Right atrium auricular region (tissue), 2 donors: ENCODE results near the gene PLCL2. TPM values are rescaled to one million over a fixed set of nuclear protein-coding genes. Genes with fewer than 3 reads are reported as not detected.

Experiments
- DNase-seq: peaks from one replicate; pipeline ENCODE4 v3.0.0-alpha.2; 2019; ENCODE audit warnings: low spot score
- H3K27ac ChIP-seq, 2 donors: fragments of 200-600 bp; sonication (generic); 1 replicate in 1 of 2; 2 replicates in 1 of 2; pipeline ENCODE4 v1.5.1; 2016 to 2019
- H3K27me3 ChIP-seq, 2 donors: fragments of 200-600 bp; sonication (generic); one replicate each; pipeline versions ENCODE4 v1.5.1 to v1.6.0; 2017 to 2019
- H3K36me3 ChIP-seq: fragments of 200-600 bp; sonication (generic); one replicate; pipeline ENCODE4 v1.5.1; 2016
- H3K4me1 ChIP-seq, 2 donors: fragments of 200-600 bp; sonication (generic); one replicate each; pipeline versions ENCODE4 v1.5.1 to v1.6.0; 2017 to 2019
- H3K4me3 ChIP-seq, 2 donors: fragments of 200-600 bp; sonication (generic); 1 replicate in 1 of 2; 2 replicates in 1 of 2; pipeline ENCODE4 v1.5.1; 2017 to 2019; ENCODE audit warnings: mild to moderate bottlenecking in 1 of 2, moderate library complexity in 1 of 2
- H3K9me3 ChIP-seq, 2 donors: fragments of 200-600 bp; sonication (generic); one replicate each; pipeline ENCODE4 v1.5.1; 2019
- total RNA-seq, 2 donors: library from RNA; depleted of rRNA; stranded (reverse); fragments of >200 nt; gene quantifications; one replicate each; pipeline ENCODE4 v1.1.0, GENCODE V29; 2016
- TF ChIP-seq, protein P1 (sequence below), 2 donors: fragments of 200-600 bp; sonication (generic); IDR thresholded peaks; one replicate each; pipeline ENCODE4 v1.5.1; 2019; ENCODE audit warnings: antibody characterized with exemption in 2 of 2

PLCL2 gene
- total RNA-seq, 2 donors from 2014 or later, result 32.4 to 35.2 TPM

DNA sequence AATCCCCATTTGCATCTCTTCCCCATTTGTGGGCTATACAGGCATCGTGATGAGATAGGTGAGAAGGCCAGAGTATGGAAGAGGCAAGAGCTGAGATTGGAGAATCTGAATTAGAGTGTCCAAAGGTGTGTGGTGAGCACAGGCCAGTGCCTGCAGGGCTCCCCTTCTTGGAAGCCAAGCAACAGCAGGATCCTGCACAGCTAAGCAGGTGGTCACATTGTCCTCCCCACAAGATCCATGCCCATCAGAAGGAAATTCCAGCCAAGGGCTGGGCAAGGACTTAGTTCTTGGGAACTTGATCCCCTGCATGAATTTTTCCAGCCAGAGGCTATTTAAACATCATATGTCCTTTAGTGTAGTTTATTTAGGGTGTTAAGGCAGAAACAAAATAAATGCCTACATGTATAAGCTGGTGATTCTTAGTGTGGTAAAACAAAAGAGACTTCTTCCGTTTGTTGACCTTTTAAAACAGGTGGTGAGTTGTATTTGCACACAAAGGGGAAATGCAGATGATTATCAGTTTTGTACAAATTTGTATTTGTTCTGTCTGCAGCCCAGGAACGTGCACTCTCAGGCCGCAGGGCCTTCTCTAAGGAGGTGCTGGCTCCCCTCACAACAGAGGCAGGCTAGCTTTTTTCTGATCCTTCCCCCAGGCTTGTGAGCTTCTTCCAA is 110.2 kb downstream of the PLCL2 start:
- TF ChIP-seq, protein P1, sequence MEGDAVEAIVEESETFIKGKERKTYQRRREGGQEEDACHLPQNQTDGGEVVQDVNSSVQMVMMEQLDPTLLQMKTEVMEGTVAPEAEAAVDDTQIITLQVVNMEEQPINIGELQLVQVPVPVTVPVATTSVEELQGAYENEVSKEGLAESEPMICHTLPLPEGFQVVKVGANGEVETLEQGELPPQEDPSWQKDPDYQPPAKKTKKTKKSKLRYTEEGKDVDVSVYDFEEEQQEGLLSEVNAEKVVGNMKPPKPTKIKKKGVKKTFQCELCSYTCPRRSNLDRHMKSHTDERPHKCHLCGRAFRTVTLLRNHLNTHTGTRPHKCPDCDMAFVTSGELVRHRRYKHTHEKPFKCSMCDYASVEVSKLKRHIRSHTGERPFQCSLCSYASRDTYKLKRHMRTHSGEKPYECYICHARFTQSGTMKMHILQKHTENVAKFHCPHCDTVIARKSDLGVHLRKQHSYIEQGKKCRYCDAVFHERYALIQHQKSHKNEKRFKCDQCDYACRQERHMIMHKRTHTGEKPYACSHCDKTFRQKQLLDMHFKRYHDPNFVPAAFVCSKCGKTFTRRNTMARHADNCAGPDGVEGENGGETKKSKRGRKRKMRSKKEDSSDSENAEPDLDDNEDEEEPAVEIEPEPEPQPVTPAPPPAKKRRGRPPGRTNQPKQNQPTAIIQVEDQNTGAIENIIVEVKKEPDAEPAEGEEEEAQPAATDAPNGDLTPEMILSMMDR (IDR thresholded peaks at IDR 0.05), result no peak
- Histone ChIP-seq H3K9me3 (no peaks in the 10 kb centered on the region), H3K4me3 (no peak overlapping the region), H3K27ac (no peak overlapping the region), H3K36me3 (no peaks in the 10 kb centered on the region), H3K27me3 (no peaks in the 10 kb centered on the region), H3K4me1 (peaks cover 0 to 26% of the 10 kb centered on the region in 2 donors)
- DNase-seq, result no peak

DNA sequence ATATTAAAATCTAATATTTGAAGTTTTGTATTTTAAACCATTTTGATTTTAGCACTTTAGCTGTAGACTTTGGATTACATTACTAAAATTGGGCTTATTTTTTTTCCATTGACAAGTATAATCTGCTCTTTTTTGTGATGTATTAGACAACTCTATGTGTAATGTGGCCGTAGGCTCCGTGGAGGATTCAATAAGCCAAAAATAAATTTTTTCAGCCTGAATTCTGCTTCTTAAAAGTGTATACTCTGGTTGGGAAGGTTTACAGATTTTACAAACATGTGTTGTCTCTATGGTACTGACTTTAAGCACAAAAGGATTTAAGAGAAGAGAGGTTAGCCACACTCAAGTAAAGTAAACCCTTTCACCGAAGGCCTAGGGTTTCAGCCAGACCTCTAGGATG is 110.8 kb downstream of the PLCL2 start:
- H3K4me3 ChIP-seq, result no peak overlapping the region
- peaks cover 0 to 26% of the 10 kb centered on the region in 2 donors for H3K4me1 ChIP-seq
- no peak overlapping the region for H3K27ac ChIP-seq
- TF ChIP-seq, protein P1 (IDR thresholded peaks at IDR 0.05), result no peak
- H3K27me3 ChIP-seq, result no peaks in the 10 kb centered on the region
- no peaks in the 10 kb centered on the region for H3K9me3 ChIP-seq
- H3K36me3 ChIP-seq, result no peaks in the 10 kb centered on the region
- DNase-seq, result no peak

DNA sequence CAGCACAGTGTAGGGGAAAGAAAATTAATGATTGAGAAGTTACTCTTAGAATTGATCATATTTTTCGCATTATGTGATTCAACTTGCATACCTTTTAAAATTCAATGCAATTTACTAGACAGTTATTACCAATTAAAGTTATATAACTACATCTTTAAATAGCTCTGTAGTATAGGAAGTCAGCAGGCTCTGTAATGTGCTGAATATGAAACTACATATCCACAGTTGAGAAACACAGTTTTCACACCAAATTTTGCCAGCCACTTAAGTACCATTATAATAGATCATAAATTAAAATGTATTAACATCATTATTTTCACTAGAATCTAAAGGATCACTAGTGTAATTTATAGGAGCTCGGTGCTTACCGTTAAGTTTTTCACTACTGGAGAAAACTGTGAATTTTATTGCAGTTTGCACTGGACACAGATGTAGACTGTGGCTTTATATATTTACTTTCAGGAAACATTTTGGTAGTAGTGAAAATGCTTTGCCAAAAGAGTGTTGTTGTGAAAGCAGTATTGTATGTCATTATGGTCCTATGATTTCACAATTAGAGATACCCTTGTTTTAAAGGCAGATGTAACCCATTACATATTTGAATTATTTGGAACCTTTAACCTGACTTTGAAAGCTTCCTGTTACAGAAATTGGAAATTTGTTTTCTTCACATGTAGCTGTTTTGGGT is 113.6 kb downstream of the PLCL2 start:
- Histone ChIP-seq H3K27me3 (no peaks in the 10 kb centered on the region), H3K27ac (no peak overlapping the region), H3K9me3 (peaks cover 0 to 7% of the 10 kb centered on the region in 2 donors), H3K4me3 (no peak overlapping the region), H3K36me3 (no peaks in the 10 kb centered on the region), H3K4me1 (peaks cover 0 to 26% of the 10 kb centered on the region in 2 donors)
- TF ChIP-seq, protein P1 (IDR thresholded peaks at IDR 0.05), result no peak
- DNase-seq, result no peak

DNA sequence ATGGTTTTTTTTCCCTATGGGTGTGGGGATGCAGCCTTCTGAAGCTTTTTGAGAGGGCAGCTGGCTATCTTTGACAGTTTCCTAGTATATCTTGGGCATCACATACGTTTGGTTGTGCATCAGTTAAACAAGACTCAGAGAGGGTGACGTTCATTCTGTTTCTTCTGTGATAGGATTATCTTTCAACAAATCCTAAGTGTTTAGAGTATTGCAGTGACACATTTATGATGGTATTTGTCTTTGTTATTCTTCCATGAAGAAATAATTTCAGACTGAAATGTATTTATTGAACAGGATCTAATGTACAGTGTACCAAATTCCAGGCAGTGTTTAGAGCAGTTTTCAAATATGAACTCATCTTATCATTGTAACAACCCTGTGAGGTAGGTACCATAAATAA is 114.4 kb downstream of the PLCL2 start:
- Histone ChIP-seq H3K36me3 (no peaks in the 10 kb centered on the region), H3K27ac (no peak overlapping the region), H3K4me1 (peaks cover 0 to 28% of the 10 kb centered on the region in 2 donors), H3K27me3 (no peaks in the 10 kb centered on the region), H3K9me3 (peaks cover 0 to 7% of the 10 kb centered on the region in 2 donors), H3K4me3 (no peak overlapping the region)
- TF ChIP-seq, protein P1 (IDR thresholded peaks at IDR 0.05), result no peak
- no peak for DNase-seq

DNA sequence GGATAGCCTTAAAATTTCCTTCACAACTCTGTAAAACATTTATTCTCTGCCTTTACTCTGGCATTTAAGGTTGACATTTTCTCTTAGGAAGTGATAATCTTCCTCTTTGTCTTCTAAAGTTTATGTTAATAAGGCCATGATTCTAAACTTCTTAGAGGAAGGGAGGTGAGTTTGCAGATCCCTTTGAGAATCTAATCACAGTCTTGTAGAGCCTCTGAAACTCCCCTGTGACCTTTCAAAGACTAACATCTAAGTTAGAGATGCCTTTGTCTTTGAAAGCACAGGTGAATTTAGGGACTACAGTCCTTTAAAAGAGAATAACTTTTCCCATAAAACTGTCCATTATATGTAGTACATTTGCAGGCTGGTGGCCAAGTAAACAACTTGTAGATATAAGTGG is 115.1 kb downstream of the PLCL2 start:
- Histone ChIP-seq H3K27ac (no peak overlapping the region), H3K9me3 (peaks cover 0 to 7% of the 10 kb centered on the region in 2 donors), H3K36me3 (no peaks in the 10 kb centered on the region), H3K4me1 (peaks cover 0 to 32% of the 10 kb centered on the region in 2 donors), H3K27me3 (no peaks in the 10 kb centered on the region), H3K4me3 (no peak overlapping the region)
- DNase-seq, result no peak
- TF ChIP-seq, protein P1 (IDR thresholded peaks at IDR 0.05), result no peak
